ENCODE measurements around the gene ITGAX.

GRCh38 chr16:31351246-31351941 lies 3.6 kb upstream of the ITGAX start:
- TF ChIP-seq ZNF274 (IDR thresholded peaks at IDR 0.05; ENCODE audit: insufficient read depth, insufficient read length) (no peak), EZH2 (IDR thresholded peaks at IDR 0.05; ENCODE audit: borderline replicate concordance, control insufficient read depth, low read depth, low read length) (no peak), SP1 (IDR thresholded peaks at IDR 0.05; ENCODE audit: low read depth, low read length) (no peak), CTCF (IDR thresholded peaks at IDR 0.05 in 2 of 3, conservative IDR thresholded peaks at IDR 0.05 in 1 of 3; ENCODE audit: control insufficient read depth in 2 of 3, extremely low read depth in 1 of 3, insufficient read depth in 1 of 3, low read depth in 3 of 3, low read length in 3 of 3) (no peak), TCF12 (IDR thresholded peaks at IDR 0.05; ENCODE audit: low read depth, low read length) (no peak), HCFC1 (IDR thresholded peaks at IDR 0.05; ENCODE audit: low read length) (no peak), ETV6 (conservative IDR thresholded peaks at IDR 0.05 in 1 of 2, IDR thresholded peaks at IDR 0.05 in 1 of 2; ENCODE audit: borderline replicate concordance in 1 of 2, low read depth in 1 of 2) (peak in 1 of 2 experiments; percentile 83; a peak in 2 of 4 replicates), RAD51 (IDR thresholded peaks at IDR 0.05) (no peak)

All from GM12878 (cell line).